Muscle layer of duodenum (tissue), 2 donors: ENCODE results near the gene INMT.

Source experiments
- H3K27ac ChIP-seq: one replicate; pipeline ENCODE4 v1.7.0; 2013; ENCODE audit warnings: mild to moderate bottlenecking, low read length
- H3K27me3 ChIP-seq: one replicate; pipeline ENCODE4 v1.7.0; 2013; ENCODE audit warnings: low read depth, mild to moderate bottlenecking, control low read depth, low read length
- H3K36me3 ChIP-seq, 2 donors: one replicate each; pipeline ENCODE4 v1.7.0; 2013; ENCODE audit warnings: low read length in 2 of 2, control low read depth in 1 of 2, mild to moderate bottlenecking in 1 of 2; ENCODE audit not compliant: insufficient read depth in 2 of 2, control insufficient read depth in 1 of 2
- H3K4me1 ChIP-seq, 2 donors: one replicate each; pipeline ENCODE4 v1.7.0; 2013; ENCODE audit warnings: low read length in 2 of 2, mild to moderate bottlenecking in 2 of 2, control low read depth in 1 of 2, moderate library complexity in 1 of 2; ENCODE audit not compliant: insufficient read depth in 2 of 2, control insufficient read depth in 1 of 2
- H3K4me3 ChIP-seq, 2 donors: one replicate each; pipeline ENCODE4 v1.7.0; 2013; ENCODE audit warnings: low read length in 2 of 2, low read depth in 1 of 2, mild to moderate bottlenecking in 1 of 2
- H3K9me3 ChIP-seq, 2 donors: one replicate each; pipeline ENCODE4 v1.7.0; 2013; ENCODE audit warnings: low read length in 2 of 2, control low read depth in 1 of 2, mild to moderate bottlenecking in 1 of 2; ENCODE audit not compliant: control insufficient read depth in 1 of 2
- donor health status: healthy.

INMT gene

DNA sequence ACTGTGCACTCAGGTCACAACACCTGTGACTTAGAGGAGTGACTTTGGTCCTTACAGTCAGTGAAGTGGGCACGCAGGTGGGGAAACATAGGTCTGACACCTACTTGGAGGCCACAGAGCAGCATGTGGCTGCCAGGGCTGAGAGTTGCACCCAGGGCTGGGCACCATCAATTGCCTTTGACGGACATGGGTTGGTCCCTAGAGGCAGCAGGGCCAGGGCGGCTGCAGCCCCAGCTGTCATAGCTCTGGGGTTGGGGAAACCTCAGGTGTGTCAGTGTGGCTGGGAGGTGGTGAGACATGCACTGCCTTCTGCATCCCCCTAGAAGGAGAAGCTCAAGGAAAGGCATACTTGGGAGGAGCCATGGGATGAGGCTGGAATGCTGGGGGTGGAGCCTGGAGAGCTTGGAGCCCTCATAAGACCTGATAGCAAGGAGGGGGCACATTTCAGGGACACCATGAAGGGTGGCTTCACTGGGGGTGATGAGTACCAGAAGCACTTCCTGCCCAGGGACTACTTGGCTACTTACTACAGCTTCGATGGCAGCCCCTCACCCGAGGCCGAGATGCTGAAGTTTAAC, at the start of gene INMT:
INMT (plus strand) TSS at position 440 of the 578 bp plus-strand sequence; CDS start at position 456, 16 bp downstream.
- Histone ChIP-seq H3K27me3 (no peaks in the 10 kb centered on the region), H3K27ac (peak within 1 kb of the TSS; percentile 85), H3K36me3 (peaks cover 0 to 4% of the 10 kb centered on the region in 2 donors), H3K4me1 (peaks cover 0 to 53% of the 10 kb centered on the region in 2 donors), H3K4me3 (peak within 1 kb of the TSS; percentile 62 to 77), H3K9me3 (no peaks in the 10 kb centered on the region)

DNA sequence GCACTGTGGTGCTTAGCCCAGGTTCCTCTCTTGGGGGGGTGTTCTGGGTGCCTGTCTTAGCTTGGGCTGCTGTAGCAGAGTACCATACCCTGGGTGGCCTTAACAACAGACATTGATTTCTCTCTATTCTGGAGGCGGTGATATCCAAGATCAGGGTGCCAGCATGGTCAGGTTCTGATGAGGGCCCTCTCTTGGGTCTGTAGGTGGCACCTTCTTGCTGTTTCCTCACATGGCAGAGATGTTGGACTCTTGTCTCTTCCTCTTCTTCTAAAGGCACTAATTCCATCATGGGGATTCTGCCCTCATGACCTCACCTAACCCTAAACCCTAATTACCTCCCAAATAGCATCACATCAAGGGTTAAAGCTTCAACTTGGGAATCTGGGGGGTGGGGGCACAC, 49.7 kb upstream of the INMT start:
- H3K4me1 ChIP-seq = peaks cover 0 to 2% of the 10 kb centered on the region in 2 donors
- no peak overlapping the region for H3K27ac ChIP-seq
- no peak overlapping the region for H3K4me3 ChIP-seq
- no peaks in the 10 kb centered on the region for H3K36me3 ChIP-seq
- no peaks in the 10 kb centered on the region for H3K27me3 ChIP-seq
- H3K9me3 ChIP-seq = no peaks in the 10 kb centered on the region

DNA sequence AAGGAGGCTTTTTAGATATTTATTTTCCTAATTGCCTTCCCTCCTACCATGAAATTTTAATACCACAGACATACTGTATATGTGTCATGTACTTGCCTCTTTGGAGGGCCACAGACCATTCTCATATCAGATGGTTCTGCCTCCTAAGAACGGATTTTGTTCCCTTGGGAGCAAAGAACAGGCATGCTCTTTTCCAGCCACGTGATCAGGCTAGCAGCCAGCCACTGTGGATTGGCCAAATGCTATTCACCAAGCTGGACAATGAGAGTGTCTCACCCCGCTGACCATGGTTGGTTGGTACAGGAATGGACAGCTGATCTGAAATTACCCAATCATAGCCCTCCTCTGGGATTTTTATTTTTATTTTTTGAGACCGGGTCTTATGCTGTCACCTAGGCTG, 48.2 kb upstream of the INMT start:
- Histone ChIP-seq H3K9me3 (no peaks in the 10 kb centered on the region), H3K36me3 (no peaks in the 10 kb centered on the region), H3K4me3 (no peak overlapping the region), H3K4me1 (peaks cover 0 to 11% of the 10 kb centered on the region in 2 donors), H3K27ac (no peak overlapping the region), H3K27me3 (no peaks in the 10 kb centered on the region)

DNA sequence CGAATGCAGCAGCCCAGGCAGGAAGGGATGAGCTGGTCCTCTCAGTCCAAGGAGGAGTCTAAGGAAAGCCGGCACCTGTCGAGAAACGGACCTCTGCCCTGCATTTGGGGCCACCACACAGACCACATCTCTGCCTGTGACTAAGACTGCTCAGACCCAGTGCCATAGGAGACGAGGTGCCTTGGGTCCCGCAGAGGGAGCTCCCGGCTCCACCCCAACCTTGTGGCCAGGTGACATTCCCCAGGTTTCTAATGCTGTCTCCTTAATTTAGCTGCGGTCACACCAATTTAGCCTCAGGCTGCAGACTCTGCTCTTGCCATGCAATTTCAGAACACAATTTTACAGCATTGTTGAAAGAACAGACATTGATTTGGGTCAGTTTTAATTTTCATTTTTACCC, 46.9 kb upstream of the INMT start:
- no peak overlapping the region for H3K27ac ChIP-seq
- H3K27me3 ChIP-seq = no peaks in the 10 kb centered on the region
- H3K9me3 ChIP-seq = no peaks in the 10 kb centered on the region
- peaks cover 0 to 11% of the 10 kb centered on the region in 2 donors for H3K4me1 ChIP-seq
- H3K4me3 ChIP-seq = no peak overlapping the region
- no peaks in the 10 kb centered on the region for H3K36me3 ChIP-seq

DNA sequence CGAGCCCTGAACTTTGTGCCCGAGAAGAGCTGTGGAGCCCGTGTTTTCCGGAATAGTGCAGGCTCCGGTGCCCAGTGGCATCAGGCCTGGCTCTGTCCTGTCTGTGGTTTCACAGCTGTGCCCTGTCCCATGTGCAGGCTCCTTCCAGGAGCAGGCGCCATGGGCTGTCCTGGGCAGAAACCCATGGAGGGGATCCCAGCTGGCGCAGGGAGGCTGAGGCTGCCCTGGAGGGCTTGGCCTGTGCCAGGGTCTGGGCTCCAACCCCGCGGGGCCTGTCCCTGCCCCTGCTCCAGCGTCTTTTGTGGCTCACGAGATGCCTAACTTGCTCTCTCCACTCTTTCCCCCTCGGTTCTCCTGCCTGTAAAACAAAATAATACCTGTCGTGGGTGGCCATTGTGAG, 46.3 kb upstream of the INMT start:
- peaks cover 0 to 11% of the 10 kb centered on the region in 2 donors for H3K4me1 ChIP-seq
- H3K4me3 ChIP-seq = no peak overlapping the region
- H3K27ac ChIP-seq = no peak overlapping the region
- H3K27me3 ChIP-seq = no peaks in the 10 kb centered on the region
- no peaks in the 10 kb centered on the region for H3K36me3 ChIP-seq
- no peaks in the 10 kb centered on the region for H3K9me3 ChIP-seq

DNA sequence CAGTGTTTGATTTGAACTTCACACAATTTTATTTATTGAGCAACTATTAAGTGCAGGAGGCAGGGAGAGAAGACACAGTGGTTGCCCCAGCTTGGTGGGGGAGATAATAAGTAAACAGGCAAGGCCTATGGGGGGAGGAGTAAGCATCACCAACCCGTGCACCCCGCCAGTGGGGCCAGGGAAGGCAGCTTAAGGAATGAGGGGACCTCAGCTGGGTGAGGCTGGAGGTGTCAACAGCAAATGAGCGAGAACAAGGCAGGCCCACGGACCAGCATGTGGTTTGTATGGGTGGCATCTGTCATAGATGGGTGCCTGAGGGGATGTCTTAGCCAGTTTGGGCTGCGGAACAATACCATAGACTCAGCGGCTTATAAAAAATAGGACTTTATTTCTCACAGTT, 45.6 kb upstream of the INMT start:
- Histone ChIP-seq H3K27me3 (no peaks in the 10 kb centered on the region), H3K4me3 (no peak overlapping the region)

DNA sequence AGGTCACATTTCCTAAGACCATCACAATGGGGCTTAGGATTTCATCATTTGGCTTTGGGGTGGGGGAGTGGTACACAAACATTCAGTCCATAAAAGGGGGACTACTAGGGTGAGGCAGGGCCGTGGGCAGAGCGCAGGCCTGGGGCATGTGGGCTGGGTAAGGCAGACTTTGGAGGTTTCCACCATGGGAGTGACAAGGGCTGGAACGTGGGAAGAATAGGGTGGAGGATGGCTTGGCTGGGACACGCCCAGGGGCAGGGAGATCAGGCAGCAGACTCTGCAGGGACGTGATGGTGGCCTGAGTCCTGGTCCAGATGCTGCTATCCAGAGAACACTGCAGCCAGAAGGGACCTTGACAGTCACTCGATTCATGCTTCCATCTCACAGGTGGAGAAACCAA, 45.0 kb upstream of the INMT start:
- H3K4me1 ChIP-seq = peaks cover 0 to 11% of the 10 kb centered on the region in 2 donors
- H3K27me3 ChIP-seq = no peaks in the 10 kb centered on the region
- no peak overlapping the region for H3K4me3 ChIP-seq
- no peaks in the 10 kb centered on the region for H3K9me3 ChIP-seq
- no peaks in the 10 kb centered on the region for H3K36me3 ChIP-seq
- H3K27ac ChIP-seq = no peak overlapping the region

More for the DNA sequence above, 45.6 kb upstream of the INMT start:
- Histone ChIP-seq H3K36me3 (no peaks in the 10 kb centered on the region), H3K27ac (no peak overlapping the region), H3K9me3 (no peaks in the 10 kb centered on the region), H3K4me1 (peaks cover 0 to 11% of the 10 kb centered on the region in 2 donors)

DNA sequence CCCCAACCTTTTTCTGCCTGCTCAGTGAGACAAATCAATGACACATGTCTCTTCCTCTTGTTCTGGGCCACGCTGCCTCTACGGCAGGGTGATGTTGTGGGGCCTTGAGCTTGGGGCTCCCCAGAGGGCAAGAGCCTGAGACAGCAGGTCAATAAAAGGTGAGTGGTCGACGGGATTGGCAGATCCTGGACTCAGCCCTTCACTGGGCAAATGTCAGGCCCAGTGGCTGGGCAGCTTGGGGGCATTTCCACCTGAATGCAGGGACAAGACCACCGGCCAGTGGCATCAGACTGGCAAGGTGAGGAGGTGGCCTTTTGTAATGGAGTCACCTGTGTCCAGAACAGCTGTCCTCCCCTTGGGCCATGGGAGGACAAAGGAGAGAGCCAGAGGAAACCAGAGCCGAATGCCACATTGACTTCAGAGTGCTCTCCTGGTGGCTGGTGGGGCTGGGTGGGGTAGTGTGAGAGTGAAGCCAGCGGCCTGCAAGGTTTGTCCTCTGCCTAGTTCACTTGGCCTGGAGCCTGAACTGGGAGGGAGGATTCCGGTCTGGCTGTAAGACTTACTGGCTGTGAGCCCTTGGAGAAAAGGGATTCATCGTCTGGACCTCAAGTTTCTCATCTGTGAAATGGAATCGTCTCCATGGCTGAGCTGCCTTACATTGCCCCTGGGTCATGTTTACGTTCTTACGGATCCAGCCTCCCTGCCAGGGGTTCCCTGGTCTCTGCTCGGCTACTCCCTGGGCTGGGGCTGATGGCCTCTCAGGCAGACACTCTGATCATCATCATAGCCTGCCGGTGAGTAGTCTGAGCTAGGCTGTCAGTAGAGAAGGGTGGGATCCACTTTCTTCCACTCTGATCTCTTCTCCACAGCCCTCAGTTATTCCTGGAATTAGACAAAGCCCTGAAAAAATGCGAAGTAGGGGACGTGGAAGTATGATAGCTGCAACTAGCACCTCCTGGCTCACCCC, 44.3 kb upstream of the INMT start:
- H3K36me3 ChIP-seq = no peaks in the 10 kb centered on the region
- H3K9me3 ChIP-seq = no peaks in the 10 kb centered on the region
- no peak overlapping the region for H3K4me3 ChIP-seq
- no peak overlapping the region for H3K27ac ChIP-seq
- H3K4me1 ChIP-seq = peaks cover 0 to 11% of the 10 kb centered on the region in 2 donors
- no peaks in the 10 kb centered on the region for H3K27me3 ChIP-seq

DNA sequence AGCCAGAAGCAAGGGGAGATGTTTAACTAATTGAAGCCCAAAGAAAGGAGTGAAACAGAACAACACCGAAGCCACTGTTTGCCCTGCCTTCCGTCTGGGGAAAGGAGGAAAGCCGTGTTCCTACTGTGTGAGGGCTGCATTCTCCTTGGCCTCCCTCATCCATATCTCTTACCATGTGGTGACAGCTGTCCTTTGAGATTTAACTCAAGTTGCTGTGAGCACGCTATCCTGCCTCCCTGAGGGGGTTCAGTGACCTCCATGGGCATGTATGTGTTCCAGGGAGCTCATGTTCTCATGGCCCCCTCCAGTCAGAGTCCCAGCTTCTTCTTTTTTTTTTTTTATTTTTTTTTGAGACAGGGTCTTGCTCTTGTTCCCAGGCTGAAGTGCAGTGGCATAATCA, 43.5 kb upstream of the INMT start:
- H3K36me3 ChIP-seq = no peaks in the 10 kb centered on the region
- H3K4me1 ChIP-seq = peaks cover 0 to 11% of the 10 kb centered on the region in 2 donors
- no peak overlapping the region for H3K27ac ChIP-seq
- H3K4me3 ChIP-seq = no peak overlapping the region
- no peaks in the 10 kb centered on the region for H3K27me3 ChIP-seq
- no peaks in the 10 kb centered on the region for H3K9me3 ChIP-seq

DNA sequence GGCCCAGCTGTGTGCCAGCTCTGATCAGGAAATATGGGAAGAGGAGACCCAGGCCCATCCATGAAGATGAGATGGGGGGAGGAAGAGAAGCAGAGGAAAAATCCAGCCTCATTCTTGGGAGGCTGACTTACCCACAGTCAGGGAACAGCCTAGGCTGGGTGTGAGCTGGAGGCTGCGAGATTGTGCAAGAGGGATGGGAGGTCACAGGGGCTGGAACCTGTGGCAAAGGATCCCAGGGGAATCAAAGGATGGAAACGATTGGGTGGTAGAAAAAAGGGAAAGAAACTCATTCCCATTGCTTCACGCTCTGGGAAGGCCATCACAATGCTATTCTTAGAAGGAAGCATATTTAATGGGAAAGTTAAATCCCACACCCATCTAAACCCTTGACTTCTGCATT, 43.0 kb upstream of the INMT start:
- no peak overlapping the region for H3K4me3 ChIP-seq
- H3K36me3 ChIP-seq = no peaks in the 10 kb centered on the region
- no peaks in the 10 kb centered on the region for H3K27me3 ChIP-seq
- peaks cover 0 to 11% of the 10 kb centered on the region in 2 donors for H3K4me1 ChIP-seq
- no peaks in the 10 kb centered on the region for H3K9me3 ChIP-seq
- no peak overlapping the region for H3K27ac ChIP-seq

DNA sequence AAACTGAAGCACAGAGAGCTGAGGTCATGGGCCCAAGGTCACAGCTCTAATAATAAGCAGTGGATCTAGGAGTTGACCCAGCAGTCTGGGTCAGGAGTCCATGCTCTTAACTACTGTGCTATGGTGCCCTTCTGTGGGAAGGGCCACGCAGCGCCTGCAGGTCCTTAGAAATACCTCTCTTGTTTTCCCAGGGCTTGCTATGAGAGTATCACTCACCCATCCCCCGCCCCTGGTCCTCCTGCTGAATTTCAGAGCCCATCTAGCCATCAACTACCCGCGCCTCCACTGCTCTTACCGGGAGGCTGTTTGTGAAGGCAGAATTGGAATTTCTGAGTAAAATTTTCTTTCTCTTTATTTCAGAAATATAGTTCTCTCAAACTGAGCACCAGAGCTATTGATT, 42.4 kb upstream of the INMT start:
- no peak overlapping the region for H3K27ac ChIP-seq

More for the DNA sequence above, 42.4 kb upstream of the INMT start:
- no peaks in the 10 kb centered on the region for H3K36me3 ChIP-seq
- no peaks in the 10 kb centered on the region for H3K9me3 ChIP-seq
- no peak overlapping the region for H3K4me3 ChIP-seq
- H3K4me1 ChIP-seq = peaks cover 0 to 11% of the 10 kb centered on the region in 2 donors
- H3K27me3 ChIP-seq = no peaks in the 10 kb centered on the region
